NCI-H524 treated with DMSO at 0.1 percent for 48 hours (cell line): ENCODE measurements around the gene THSD4.

ENCODE experiments used
- DNase-seq: peaks from one replicate; lab custom pipeline; 2025; lab: John Stamatoyannopoulos, UW

The THSD4 gene

DNA sequence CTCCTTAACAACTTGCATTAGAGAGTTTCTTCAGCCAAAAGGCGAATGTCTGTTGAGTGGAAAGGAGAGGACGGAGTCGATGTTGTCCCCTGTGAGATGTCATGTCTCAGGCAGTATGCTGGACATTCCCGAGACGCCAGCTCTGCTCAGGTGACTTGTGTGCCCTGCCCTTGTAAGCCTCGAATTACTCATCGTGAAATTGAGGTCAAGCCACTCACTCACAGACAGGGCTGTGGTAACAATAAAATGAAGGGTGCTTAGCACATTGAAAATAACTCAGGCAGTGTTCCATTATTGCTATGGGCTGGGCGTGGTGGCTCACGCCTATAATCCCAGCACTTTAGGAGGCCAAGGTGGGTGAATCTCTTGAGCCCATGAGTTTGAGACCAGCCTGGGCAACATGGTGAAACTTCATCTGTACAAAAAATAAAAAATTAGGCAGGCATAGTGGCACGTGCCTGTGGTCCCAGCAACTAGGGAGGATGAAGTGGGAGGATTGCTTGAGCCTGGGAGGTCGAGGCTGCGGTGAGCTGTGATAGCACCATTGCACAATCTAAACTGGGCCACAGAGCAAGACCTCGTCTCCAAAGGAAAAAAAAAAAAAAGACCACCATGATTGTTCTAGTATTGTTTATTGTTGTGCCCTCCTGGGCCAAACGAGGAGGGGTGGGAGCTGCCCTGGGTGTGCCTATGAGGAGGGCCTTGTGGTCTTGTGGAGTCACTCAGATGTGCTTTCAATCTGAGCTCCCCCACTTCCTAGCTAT, 214.4 kb downstream of the THSD4 start:
- no peak for DNase-seq

DNA sequence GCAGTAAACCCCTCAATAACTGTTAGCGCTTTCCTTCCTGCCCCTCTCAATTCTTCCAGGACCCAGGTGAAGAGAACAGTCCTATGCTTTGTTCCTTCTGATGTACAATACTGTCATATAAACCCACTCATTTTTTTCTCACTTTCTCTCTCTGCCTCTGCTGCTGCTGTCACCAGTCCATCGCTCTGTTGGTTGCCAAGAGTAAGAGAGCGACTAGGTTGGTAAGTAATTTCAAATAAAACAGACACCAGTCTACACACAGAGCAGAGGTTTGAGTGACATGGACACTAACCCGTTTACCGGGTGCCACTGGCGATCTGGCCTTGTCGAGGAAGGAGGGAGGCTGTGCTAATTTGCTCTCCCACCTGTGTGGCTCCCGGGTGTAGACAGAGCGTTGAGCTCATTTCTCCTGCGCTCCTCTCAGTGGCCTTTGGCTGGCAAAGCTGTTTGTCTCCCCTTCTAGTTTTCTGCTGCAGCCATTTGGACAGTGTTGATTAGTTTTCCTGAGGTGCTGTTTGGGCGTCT, 215.4 kb downstream of the THSD4 start:
- no peak for DNase-seq

DNA sequence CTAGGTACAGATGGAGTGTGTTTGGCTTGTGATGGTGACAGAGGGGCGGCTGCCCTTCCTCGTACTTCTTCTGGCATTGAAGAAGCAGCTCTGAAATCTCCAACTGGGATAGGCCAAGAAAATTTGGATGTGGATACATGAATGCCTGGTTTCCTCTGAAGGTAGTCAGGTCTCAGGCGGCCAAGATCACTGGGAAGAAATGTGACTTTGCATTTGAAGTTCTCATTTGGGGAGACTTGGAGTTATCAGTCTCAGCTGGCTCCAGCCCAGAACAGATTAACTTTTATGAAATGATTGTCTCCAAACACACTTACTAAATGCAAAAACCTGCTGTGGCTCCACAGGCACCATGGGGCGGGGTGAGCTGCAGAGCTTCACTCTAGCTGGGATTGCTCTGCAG, 215.9 kb downstream of the THSD4 start:
- DNase-seq: no peak

DNA sequence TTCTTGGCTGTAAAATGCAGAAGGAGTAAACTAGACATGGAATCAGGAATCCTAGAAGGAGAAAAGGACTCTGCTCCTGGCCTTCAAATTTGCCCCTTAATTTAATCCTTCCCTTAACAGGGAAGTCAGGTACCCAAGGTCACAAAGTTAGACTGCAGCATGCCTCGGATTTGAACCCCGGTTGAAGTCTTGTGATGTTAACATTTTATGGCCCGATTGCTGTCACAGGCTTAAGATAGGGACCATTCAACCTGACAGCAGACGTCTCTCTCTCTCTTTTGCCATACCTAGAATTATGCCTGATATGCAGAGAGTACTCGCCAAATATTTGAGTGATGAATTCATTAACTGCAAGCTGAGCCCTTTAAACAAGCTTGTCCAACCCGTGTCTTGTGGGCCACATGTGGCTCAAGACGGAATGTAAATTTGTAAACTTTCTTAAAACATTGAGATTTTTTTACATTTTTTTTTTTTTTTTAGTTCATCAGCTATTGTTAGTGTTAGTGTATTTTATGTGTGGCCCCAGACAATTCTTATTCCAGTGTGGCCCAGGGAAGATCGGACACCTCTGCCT, 217.2 kb downstream of the THSD4 start:
- DNase-seq: no peak

DNA sequence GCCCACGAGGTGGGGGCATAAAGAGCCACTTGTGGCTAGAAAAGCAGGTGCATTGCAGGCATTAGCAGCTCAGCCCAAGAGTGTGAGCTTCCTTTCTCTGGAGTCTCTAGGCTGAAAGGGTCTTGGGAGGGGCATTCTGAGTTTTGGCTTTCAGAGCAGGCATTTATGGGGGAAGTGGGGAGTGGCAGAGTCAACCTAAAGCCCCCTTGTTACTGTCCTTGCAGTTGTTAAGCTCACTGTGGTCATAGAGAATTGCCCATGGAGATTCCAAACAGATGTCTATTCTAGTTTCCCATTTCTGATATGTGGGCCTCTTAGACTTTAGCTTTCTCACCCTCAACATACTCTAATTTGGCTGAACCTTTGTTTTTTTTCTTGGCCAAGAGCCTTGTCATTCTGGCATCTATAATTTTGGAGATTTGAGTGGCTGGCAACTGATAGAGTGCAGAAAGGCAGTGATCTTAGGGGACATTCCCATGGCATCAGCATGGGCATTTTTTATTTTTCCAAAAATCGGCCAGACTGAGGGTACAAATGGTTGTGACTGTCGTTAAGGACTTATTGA, 217.9 kb downstream of the THSD4 start:
- no peak for DNase-seq

DNA sequence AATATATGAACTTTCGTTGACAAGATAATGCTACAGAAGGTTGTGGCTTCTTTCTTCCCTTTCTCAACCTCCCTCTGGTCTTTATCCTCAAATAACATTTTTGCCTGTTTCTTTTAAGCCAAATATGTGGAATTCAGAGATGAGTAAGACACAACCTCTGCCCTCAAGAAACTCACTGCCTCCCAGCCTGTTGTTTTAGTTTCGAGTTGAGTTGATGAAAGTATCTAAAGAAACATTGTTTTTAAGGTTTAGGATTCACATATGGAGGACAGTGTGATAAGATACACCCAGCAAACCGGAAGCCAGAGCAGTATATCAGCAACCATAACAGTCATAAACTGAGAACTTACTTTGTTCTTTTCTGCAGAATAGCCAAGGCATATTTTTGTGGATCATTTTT, 218.6 kb downstream of the THSD4 start:
- no peak for DNase-seq

DNA sequence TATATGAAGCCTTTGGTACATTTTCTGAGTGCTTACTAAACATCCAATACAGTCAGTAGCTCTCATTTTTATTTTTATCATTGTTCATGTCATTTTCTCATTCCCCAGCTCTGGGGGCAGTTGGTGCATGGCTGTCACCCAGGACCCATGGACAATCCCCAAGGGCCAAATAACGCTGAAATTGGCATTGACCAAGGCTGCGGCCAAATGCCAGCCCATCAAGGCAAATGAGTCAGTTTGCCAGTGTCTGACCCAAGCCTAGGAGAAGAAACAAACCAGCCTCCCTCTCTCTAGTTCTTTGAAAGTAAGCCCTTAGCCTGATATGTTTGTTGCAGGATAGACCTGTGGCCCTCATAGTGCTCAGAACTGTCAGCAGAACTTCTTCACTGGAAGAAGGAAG, 219.2 kb downstream of the THSD4 start:
- DNase-seq: no peak

DNA sequence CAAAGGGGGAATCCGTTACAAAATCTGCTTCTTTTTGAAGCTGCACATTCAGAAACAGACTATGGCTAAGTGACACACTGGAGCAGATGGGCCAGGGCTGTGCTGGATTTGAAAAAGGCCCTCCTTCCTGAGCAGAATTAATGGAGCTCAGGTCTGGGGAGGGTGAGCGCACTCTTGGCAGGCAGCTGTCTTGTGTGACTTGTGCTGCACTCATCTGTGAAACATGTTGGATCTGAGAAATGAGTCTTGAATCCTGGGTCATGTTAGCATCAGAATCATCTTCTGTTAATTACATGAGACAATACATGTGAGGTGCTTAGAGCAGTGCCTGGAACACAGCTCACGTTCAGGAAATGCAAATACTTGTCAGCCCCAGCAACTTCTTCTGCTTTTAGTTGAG, 219.6 kb downstream of the THSD4 start:
- DNase-seq: no peak

DNA sequence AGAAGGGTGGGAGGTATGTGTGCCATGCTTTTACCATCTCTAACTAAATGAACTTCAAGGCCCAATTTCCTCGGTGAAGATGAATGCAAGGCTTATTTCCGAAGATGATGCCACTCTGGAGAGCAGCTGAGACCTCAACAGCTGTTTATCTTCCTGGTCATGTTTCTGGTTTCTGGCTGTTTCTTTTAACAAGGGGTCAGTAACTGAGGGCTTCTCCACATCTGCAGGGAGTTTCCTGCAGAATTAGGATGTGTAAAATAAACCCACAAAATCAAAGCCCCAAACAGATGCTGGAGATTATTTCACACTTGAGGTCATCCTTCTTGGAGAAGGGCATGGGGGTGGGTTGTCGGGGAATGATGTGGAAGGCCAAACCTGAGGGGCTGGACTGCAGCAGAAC, 220.3 kb downstream of the THSD4 start:
- no peak for DNase-seq

DNA sequence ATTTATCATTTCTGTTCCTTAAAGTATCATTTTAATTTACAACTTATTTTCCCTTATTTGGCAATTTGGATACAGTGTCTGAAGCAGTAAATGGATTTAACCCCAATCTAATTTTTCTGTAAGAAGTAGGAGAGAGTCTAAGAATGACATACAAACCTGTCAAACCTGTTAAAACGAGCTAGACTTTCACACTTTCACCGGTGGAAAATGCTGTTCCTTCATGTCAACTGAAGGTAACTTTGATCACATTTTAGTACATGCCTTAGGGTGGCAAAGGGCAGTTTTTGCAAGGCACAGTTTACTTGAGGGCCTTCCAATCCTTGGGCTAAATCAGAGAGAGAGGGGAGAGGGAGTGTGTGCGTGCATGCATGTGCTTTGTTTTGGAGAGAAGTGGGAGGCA, 221.4 kb downstream of the THSD4 start:
- no peak for DNase-seq

DNA sequence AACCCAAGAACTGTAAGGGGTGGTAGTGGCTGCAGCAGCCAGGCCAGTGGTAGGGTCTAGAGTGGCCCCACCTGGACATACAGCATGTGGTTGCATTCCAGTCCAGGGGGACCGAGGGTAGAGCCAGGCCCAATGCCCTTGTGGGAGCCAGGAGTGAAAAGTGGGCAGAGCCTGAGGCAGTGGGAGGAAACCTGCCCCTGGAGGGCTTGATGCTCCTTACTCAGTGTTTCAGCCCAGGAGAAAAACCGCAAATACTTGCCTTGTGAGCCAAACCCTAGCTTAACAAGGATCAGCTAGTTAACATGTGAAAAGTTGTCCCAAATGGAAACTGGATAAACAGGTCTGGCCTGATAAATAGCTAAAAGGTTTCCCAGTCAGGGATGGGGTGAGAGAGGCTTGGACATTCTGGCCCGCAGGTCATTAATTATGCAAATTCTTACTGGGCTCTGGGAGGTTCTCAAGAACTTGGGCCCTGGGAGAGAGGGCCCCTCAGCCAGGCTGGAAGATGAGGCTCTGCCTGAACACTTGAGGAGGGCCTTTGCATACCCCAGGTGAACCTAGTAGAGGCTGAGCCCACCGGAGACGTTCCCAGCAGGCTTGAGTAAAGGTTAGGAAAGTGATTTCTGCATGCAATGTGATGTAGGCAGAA, 222.1 kb downstream of the THSD4 start:
- no peak for DNase-seq

DNA sequence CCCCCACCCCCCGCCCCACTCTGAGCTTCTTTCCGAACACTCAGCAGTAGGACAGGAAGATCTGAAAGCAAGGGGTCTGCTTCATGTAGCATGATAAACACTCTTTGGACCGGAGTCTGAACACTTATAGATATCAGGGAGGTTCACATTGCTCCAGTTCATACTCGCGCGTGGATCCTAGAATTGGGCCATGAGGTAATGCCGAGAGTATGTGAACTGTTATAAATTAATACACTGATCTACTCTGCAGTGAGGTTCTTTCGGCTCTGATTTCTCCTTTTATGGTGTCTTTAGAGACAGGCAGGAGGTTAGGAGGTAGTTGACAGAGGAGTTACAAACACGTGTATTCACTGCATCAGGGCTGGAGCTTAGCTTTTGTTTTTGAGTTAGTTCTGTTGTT, 223.0 kb downstream of the THSD4 start:
- no peak for DNase-seq

DNA sequence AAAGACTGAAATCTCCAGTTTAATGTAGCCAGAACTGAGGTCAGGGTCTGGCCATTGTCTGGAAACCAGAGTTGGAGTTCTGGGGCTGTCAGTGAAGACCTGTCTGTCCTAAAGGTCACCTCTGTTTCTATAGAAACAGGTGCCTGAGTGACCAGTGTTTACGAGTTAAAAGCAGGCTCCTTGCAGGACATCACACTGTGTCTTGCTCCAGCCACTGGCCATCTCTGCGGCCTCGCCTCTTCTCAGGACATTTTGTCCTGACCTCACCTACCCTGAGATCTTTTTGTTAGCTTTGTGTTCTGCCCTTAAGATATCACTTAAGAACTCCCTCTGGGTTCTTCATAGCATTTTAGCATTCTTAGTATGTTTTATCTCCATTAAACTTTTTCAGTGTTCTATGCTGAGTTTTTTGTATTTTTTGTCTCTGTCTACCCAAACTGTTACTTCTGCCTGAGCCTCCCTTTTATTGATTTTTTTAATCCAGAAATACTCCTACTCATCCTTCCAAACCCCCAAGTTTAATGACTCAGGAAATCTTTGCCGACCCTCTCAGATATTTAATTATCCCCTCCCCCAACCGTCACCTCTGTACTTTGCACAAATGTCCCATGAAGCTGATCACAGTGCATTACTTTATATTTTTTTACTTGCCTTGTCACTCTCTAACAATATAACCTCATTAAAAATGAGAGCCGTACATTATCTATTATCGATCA, 223.7 kb downstream of the THSD4 start:
- DNase-seq: no peak

DNA sequence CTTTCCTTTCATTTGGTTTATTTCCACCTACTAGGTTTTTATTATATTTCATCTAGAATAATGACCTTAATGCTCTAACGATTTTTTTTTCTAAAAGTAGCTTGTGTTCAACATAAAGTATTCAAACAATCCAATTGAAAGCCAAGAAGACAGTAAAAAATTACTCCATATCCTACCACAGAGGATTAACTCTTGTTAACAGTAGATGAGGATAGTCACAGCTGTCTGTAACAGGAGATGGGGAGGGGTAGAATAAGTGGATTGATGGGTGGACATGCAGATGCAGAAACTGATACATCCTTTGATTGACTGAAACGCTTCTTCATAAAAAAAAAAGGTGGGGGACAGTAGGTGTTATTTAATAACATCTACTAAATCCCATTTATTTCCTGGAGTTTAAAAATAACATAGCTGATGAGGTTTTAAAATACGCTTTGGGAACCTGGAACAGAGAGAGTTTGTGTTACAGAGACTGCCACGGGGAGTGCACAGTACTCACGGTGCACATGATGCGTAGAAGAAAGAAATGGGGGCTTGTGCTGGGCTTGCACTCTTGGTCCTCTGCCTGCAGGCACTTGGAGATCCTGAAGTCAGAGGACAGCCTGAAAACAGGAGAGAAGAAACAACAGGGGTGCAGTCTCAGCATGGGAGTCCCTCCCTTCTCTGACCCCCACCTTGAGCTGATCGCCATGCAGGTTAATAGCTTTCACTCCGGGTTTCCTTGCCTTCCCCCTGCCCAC, 226.7 kb downstream of the THSD4 start:
- DNase-seq: peak; percentile 42

DNA sequence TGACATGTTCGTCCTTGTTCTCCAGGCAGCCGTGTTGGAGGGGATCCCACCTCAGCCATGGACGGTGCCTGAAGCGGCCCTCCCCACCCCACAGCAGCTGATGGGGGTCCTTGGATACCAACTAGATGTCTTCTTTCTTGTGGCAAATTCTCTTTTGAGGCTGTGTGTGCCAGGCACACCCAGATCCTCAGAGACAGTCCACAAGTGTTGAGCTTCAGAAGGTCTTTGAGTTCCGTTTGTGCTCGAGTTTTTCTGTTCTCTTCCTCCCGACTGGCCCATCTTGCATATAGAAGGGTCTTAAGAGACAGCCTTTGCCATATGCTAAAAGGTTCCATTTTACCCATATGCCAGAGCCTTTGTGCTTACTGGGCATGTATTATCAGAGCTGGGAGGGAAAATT, 227.4 kb downstream of the THSD4 start:
- DNase-seq: no peak

DNA sequence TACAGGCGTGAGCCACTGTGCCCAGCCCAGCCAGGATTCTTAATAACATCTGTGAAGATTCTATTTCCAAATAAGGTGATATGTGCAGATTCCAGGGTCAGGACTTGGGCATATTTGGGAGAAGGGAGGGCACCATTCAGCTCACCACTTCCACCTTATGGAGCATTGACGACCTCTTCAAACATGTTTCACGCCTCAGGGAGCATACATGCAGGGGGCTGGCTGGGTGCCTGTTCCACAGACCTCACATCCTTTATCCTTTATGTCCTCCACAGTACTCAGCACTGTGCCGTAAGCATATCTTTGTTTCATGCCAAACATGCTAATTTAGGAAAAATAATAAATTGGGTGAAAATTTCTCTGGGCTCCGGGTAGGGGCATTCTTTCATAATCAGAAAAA, 229.0 kb downstream of the THSD4 start:
- DNase-seq: no peak

DNA sequence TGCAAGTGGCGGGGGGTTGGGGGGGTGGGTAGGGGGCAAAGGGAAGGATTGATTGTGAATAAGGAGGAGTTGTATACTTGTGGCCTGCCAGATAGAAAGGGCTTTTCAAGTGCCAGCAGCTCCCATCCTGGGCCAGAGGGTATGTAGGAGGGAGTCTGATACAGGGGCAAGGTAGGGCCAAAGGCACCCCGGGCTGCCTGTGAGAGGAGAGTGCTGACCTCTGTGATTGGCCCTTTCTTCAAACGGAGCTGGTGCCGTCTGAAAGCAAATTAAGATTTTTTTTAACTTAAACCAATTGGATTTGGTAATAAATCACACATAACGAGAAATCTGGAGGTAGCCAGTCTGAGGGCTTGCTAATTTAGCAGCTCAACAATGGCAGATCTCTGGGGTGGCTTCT, 229.9 kb downstream of the THSD4 start:
- DNase-seq: no peak

DNA sequence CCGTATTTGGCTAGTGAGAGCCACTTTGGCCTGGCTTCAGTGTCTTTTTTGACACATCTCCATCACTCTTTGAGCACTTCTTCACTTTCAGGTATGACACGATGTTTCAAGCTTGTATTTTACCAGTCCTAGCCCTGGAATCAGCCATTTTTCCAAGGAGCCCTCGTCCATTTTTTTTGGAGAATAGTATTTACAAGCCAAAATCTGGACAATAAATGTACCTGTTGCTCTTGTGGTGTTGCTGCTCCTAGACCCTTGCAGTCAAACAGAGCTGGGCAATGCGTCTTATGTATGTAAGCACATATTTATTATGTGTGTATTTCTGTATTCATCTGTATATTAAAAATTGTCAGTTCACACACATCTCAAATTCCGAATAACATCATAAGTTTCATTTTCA, 231.2 kb downstream of the THSD4 start:
- no peak for DNase-seq

DNA sequence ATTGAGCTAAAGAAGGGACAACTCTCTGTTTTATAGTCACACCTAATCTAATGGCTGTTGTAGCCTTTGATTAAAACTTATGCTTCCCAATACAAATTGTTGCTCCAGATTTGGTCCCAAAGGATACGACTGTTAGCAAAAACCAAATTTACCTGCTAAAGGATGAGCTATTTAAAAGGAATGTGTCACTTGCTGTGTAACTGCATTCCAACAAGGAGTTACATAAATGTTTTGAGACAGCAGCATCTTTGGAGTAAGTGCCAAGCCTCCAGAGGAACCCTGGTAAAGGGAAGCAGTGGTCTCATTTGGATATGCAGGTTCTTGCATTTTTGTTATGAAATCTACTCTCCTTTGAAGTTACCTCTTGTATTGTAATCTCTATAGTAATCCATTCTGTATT, 233.3 kb downstream of the THSD4 start:
- DNase-seq: no peak

DNA sequence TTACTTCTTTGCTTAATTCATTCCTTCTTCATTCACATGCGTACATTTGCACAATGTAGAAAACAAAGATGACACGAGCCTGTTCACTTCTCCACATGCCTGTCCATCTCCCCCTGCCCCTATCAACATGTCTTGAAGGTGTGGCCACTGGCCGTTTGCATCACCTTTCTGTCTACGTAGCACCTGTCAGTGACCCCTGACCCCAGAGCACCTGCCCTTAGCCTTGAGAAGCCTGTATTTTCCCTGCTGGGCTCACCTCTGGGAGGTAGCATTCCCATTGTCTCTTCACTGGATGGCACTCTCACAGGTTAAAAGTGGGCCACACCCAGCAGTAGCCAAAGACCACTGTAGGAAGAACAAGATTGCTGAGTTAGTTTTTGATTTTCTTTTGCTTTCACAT, 234.1 kb downstream of the THSD4 start:
- DNase-seq: no peak

DNA sequence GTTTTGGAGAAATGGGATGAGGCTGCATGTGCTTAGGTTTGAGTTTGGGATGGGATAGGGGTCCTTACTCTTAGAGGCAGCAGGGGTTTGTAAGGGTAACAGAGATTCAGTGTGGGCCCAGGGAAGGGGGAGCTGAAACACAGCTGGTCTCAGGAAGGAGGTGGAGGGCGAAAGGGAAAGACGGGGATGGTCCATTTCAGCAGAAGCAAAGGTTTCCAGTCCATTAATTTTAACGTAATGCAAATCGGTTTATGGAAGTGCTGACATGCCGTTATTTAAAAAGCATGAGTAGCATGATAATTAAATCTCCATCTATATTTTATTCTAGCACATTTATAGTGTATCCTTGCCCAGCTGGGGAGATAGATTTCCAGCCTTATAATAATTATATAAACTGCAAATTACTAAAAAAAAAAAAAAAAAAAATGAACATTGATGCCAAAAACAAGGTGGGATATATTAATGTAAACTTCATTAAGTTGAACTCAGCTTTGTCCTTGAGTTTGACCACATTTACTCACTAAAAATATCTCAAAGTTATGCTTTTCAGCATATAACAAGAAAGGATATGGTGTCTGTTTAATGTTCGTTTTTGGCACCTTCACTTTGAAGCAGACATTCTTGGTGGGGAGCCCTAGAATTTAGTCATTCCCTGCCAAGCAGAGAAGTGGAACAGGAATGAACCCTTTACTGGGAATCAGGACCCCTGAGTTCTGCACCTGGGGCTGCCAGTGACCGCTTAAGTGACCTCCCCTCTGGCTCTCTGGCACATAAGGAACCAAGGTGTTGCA, 234.7 kb downstream of the THSD4 start:
- DNase-seq: no peak
